A673 (cell line): ENCODE measurements around the gene B3GNT8. TPM values are rescaled to one million over a fixed set of nuclear protein-coding genes. Genes with fewer than 3 reads are reported as not detected.
"Not testable (repeated sequence)": the region's sequence is repeated elsewhere in the genome, so short reads cannot be mapped to it uniquely, and the experiment has no call there.

Experiments used
- BruUV-seq: library from RNA; stranded (reverse); fragments of 400-500 nt; replicated peaks from 2 replicates; lab custom pipeline; 2021; lab: Mats Ljungman, UMichigan
- CTCF ChIA-PET: fragments of 300-600 bp; sonication (Branson Sonifier 250); formaldehyde crosslinking; loops from one replicate; lab custom pipeline; 2022; ENCODE audit warnings: antibody characterized with exemption; lab: Charles Lee
- POLR2A ChIA-PET: fragments of 300-600 bp; sonication (Branson Sonifier 250); formaldehyde crosslinking; loops from one replicate; lab custom pipeline; 2022; ENCODE audit warnings: antibody characterized with exemption; ENCODE audit not compliant: low non-redundant PET; lab: Charles Lee
- DNase-seq: peaks from one replicate; pipeline ENCODE4 v3.0.0-alpha.2; 2015; ENCODE audit warnings: low spot score
- H3K27ac ChIP-seq: fragments of 200-600 bp; sonication (generic); 2 replicates; pipeline ENCODE4 v1.5.1; 2016; ENCODE audit warnings: mixed run types, low read depth, mild to moderate bottlenecking, mixed read lengths, antibody characterized with exemption, low read length; ENCODE audit not compliant: poor library complexity, severe bottlenecking
- H3K27me3 ChIP-seq: fragments of 200-600 bp; sonication (generic); replicated peaks from 2 replicates; pipeline ENCODE4 v1.6.1; 2017; ENCODE audit warnings: mixed run types, low read depth, mild to moderate bottlenecking, mixed read lengths, antibody characterized with exemption, low read length; ENCODE audit not compliant: insufficient read depth, poor library complexity
- H3K36me3 ChIP-seq: fragments of 200-600 bp; sonication (generic); 2 replicates; pipeline ENCODE4 v1.6.1; 2016; ENCODE audit warnings: mixed run types, mild to moderate bottlenecking, mixed read lengths, antibody characterized with exemption, low read length; ENCODE audit not compliant: insufficient read depth, poor library complexity, severe bottlenecking
- H3K4me1 ChIP-seq: fragments of 200-600 bp; sonication (generic); 2 replicates; pipeline ENCODE4 v1.6.1; 2017; ENCODE audit warnings: mixed run types, mild to moderate bottlenecking, mixed read lengths, antibody characterized with exemption, low read length; ENCODE audit not compliant: insufficient read depth, poor library complexity, severe bottlenecking
- H3K4me3 ChIP-seq: fragments of 200-600 bp; sonication (generic); 2 replicates; pipeline ENCODE4 v1.5.1; 2016; ENCODE audit warnings: low read depth, mixed run types, mild to moderate bottlenecking, mixed read lengths, low read length; ENCODE audit not compliant: poor library complexity, severe bottlenecking
- H3K9me3 ChIP-seq: fragments of 200-600 bp; sonication (generic); 2 replicates; pipeline ENCODE4 v1.6.1; 2016; ENCODE audit warnings: mixed run types, low read depth, mild to moderate bottlenecking, mixed read lengths, antibody characterized with exemption, low read length; ENCODE audit not compliant: poor library complexity, severe bottlenecking
- CTCF ChIP-seq: fragments of 300-800, 200-600 bp; sonication (generic); conservative IDR thresholded peaks from 2 replicates; pipeline ENCODE4 v1.5.1; 2017; ENCODE audit warnings: low read depth, mild to moderate bottlenecking, antibody characterized with exemption, low read length, moderate library complexity, mixed read lengths
- EZH2 ChIP-seq: fragments of 200-600 bp; sonication (generic); IDR thresholded peaks from 2 replicates; pipeline ENCODE4 v1.6.1; 2017; ENCODE audit warnings: borderline replicate concordance, low read depth, mild to moderate bottlenecking, mixed read lengths, antibody characterized with exemption, low read length; ENCODE audit not compliant: poor library complexity, severe bottlenecking
- intact Hi-C: fragments of 100-400 bp; cut with micrococcal nuclease; formaldehyde crosslinking; loops from one replicate; pipeline ENCODE4 v1.10.0; 2022; ENCODE audit not compliant: unreplicated experiment
- total RNA-seq: library from RNA; stranded (reverse); gene quantifications from 2 replicates; pipeline ENCODE4 v1.2.3, GENCODE V29; 2021

Gene B3GNT8
- total RNA-seq, 1 experiment from 2014 or later, result 0.41 TPM

- ChIA-PET CTCF (interaction anchor here (0.6 kb wide), 1 partner anchor 138 kb away, joined by 12 read pairs; no protein-coding TSS in a partner anchor), POLR2A (no interaction called here)
- H3K36me3 ChIP-seq, result no peaks in the 10 kb centered on the region
- intact Hi-C loops, result no loop called here
- H3K4me1 ChIP-seq, result no peaks in the 10 kb centered on the region
- no TSS peak for BruUV-seq
- no peaks in the 10 kb centered on the region for H3K27me3 ChIP-seq
- no peak for DNase-seq
- H3K27ac ChIP-seq, result no peak overlapping the region
- H3K9me3 ChIP-seq, result no peaks in the 10 kb centered on the region
- H3K4me3 ChIP-seq, result no peak overlapping the region
- no peak for TF ChIP-seq CTCF
- TF ChIP-seq EZH2, result no peak
Measured at GRCh38 chr19:41410336-41411054, 16.7 kb downstream of the B3GNT8 start.

DNA sequence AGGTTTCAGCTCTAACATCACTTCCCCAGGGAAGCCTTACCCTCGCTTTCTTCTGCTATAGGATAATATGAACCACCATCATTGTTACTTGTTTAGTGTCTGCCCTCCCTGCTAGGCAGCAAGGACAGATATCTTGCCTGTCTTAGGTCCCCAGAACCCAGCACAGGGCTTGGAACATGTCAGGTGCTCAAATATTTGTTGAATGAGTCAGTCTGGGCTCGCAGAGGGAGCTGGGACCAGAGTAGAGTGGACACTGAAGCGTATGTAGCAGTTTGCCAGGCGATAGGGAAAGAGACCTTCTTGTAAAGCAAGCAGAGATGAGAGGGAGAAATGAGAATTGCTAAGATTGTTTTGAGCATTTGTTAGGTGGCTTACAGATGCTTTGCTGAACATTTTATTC, 17.9 kb downstream of the B3GNT8 start:
- no peak overlapping the region for H3K27ac ChIP-seq
- POLR2A ChIA-PET, result no interaction called here
- no peaks in the 10 kb centered on the region for H3K27me3 ChIP-seq
- CTCF ChIA-PET, result no interaction called here
- no peak for DNase-seq
- H3K4me3 ChIP-seq, result no peak overlapping the region
- no peaks in the 10 kb centered on the region for H3K9me3 ChIP-seq
- H3K4me1 ChIP-seq, result no peaks in the 10 kb centered on the region
- no peaks in the 10 kb centered on the region for H3K36me3 ChIP-seq
- BruUV-seq, result no TSS peak
- intact Hi-C loops, result no loop called here
- TF ChIP-seq CTCF (no peak), EZH2 (no peak)

- H3K27ac ChIP-seq, H3K4me3 ChIP-seq, H3K27me3 ChIP-seq, CTCF ChIA-PET, DNase-seq, BruUV-seq, H3K36me3 ChIP-seq, H3K9me3 ChIP-seq, intact Hi-C loops, H3K4me1 ChIP-seq: not testable (repeated sequence)
- POLR2A ChIA-PET, result interaction anchor here (0.7 kb wide), 1 partner anchor 67 kb away, joined by 9 read pairs; no protein-coding TSS in a partner anchor
Measured at GRCh38 chr19:41408846-41409245, 18.3 kb downstream of the B3GNT8 start.

DNA sequence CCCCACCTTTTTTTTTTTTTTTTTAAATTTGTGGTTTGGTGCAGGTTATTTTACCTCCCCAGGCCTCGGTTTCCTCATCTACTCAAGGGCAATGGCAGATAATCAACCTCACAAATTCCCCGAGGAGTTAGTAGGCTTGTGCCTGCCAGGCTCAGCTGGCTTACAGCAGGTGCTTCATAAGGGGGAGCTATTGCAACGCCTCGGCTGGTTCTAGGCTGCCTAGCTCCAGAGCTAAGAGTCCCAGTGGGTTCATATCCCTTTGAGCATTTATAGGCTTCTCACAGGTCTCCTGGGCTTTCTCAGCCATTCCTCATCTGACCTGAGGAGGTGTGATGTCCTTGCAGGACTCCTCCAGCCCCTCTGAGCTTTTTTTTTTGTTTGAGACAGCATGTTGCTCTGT, 18.9 kb downstream of the B3GNT8 start:
- no TSS peak for BruUV-seq
- H3K36me3 ChIP-seq, result no peaks in the 10 kb centered on the region
- H3K27ac ChIP-seq, result no peak overlapping the region
- ChIA-PET CTCF (no interaction called here), POLR2A (interaction anchor here (0.7 kb wide), 1 partner anchor 66 kb away, joined by 9 read pairs; no protein-coding TSS in a partner anchor)
- intact Hi-C loops, result no loop called here
- no peaks in the 10 kb centered on the region for H3K27me3 ChIP-seq
- no peak for DNase-seq
- TF ChIP-seq CTCF (peak; percentile 25; the same call in 1 of the 2 replicates), EZH2 (no peak)
- no peaks in the 10 kb centered on the region for H3K4me1 ChIP-seq
- no peak overlapping the region for H3K4me3 ChIP-seq
- no peaks in the 10 kb centered on the region for H3K9me3 ChIP-seq
